Peyer's patch (tissue), 4 donors: ENCODE results near the gene CELF1.

Experiments used
- POLR2A ChIP-seq, 2 donors: fragments of 450-650 bp; IDR thresholded peaks; one replicate each; pipeline ENCODE4 v1.5.1; 2017; ENCODE audit warnings: antibody characterized with exemption in 2 of 2, mild to moderate bottlenecking in 2 of 2, moderate library complexity in 2 of 2
- TF ChIP-seq, protein P1 (sequence below), 6 experiments: fragments of 450-650 bp in 4 of 6; fragments of 200-600 bp in 2 of 6; sonication (generic) in 1 of 6; IDR thresholded peaks; one replicate each; pipeline ENCODE4 v1.5.1; 2017 to 2019; ENCODE audit warnings: antibody characterized with exemption in 6 of 6, mild to moderate bottlenecking in 3 of 6, moderate library complexity in 1 of 6

DNA sequence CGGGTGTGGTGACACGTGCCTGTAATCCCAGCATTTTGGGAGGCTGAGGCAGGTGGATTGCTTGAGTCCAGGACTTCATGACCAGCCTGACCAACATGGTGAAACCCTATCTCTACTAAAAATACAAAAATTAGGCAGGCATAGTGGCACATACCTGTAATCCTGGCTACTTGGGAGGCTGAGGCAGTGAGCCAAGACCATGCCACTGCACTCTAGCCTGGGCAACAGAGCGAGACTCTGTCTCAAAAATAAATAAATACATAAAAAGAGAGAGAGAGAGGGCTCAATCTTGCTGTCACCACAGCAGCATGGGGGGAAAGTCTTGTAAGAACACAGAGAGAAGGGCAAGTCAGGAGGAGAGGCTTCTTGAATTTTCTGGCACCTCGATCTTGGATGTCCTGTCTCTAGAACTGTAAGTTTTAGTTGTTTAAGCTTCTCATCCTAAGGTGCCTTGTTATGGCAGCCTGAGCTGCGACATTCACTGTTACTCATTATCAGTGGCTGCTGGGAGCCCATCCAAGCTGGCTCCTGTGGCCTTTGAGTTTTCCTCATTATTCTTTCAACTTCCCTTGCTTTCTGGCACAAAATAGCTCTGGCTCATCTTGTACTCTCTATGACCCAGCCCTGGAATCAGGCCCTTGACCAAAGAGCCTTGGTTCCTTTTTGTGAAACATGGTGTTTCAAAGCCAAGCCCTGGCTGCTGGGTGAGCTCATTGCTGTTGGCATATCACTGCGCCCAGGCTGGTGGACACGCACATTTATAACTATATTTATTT lies 118.7 kb downstream of the CELF1 start:
- TF ChIP-seq, protein P1, sequence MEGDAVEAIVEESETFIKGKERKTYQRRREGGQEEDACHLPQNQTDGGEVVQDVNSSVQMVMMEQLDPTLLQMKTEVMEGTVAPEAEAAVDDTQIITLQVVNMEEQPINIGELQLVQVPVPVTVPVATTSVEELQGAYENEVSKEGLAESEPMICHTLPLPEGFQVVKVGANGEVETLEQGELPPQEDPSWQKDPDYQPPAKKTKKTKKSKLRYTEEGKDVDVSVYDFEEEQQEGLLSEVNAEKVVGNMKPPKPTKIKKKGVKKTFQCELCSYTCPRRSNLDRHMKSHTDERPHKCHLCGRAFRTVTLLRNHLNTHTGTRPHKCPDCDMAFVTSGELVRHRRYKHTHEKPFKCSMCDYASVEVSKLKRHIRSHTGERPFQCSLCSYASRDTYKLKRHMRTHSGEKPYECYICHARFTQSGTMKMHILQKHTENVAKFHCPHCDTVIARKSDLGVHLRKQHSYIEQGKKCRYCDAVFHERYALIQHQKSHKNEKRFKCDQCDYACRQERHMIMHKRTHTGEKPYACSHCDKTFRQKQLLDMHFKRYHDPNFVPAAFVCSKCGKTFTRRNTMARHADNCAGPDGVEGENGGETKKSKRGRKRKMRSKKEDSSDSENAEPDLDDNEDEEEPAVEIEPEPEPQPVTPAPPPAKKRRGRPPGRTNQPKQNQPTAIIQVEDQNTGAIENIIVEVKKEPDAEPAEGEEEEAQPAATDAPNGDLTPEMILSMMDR (IDR thresholded peaks at IDR 0.05): no peak
- TF ChIP-seq POLR2A (IDR thresholded peaks at IDR 0.05): no peak
